Glomerular visceral epithelial cell (primary cell): ENCODE results near the gene SATB2.

Source experiments
- DNase-seq: peaks from one replicate; pipeline ENCODE4 v3.0.0-alpha.2; 2016; ENCODE audit errors: extremely low spot score

SATB2 gene

DNA sequence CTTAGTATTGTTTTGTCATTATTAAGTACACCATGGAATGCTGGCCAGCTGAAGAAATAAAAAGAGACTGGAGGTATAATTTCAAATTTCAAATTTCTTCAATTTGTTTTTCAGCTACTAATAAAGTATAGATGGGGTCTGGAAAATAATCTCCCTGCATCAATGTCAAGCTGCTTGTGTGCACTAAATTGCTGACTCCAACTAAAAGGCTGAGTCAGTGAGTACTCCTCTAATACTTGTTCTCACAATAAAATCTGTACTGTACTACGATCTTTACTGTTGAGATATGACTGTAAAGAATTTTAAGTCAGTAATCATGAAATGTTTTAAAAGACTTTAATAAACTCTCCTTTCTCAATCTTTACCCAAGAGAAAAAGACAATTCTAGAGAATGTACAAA lies 131.9 kb downstream of the SATB2 start:
- DNase-seq = no peak

DNA sequence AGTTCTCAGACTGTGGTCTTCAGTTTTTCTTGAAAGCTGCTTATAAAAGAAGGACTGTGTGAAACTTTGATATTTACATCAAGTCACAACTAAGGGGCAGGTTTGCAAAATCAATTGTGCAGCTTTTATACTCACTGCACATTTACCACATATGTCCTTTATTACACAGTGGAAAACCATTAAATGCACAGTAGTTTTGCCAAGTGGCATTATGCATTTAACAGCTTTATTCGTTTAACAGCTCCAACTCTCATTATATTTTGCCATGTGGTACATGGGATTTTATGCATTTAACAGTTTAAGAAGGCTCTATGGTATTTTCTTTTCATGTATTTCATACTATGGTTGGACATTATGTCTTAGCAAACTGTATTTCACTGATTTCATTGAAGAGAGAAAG lies 135.6 kb downstream of the SATB2 start:
- DNase-seq = no peak

DNA sequence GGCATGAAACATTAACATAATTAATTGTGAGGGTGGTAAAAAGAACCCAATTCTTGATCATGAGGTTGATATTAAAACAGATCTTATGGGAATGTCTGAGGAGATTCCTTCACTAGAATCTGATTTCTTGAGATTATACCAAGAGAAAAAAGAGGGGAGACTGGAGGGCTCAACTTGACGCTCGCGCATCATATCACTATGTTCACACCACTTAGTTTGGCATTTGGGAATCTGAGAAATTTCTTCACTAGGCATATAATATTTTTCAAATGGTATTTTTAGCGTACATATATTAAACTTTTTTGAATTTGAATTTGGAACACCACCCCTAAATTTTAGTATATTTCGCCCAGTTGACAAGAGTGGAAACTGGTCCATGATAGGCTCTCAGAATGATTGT lies 140.1 kb downstream of the SATB2 start:
- DNase-seq = no peak

GRCh38 chr2:199316851-199317250 lies 140.9 kb downstream of the SATB2 start:
- DNase-seq = no peak

DNA sequence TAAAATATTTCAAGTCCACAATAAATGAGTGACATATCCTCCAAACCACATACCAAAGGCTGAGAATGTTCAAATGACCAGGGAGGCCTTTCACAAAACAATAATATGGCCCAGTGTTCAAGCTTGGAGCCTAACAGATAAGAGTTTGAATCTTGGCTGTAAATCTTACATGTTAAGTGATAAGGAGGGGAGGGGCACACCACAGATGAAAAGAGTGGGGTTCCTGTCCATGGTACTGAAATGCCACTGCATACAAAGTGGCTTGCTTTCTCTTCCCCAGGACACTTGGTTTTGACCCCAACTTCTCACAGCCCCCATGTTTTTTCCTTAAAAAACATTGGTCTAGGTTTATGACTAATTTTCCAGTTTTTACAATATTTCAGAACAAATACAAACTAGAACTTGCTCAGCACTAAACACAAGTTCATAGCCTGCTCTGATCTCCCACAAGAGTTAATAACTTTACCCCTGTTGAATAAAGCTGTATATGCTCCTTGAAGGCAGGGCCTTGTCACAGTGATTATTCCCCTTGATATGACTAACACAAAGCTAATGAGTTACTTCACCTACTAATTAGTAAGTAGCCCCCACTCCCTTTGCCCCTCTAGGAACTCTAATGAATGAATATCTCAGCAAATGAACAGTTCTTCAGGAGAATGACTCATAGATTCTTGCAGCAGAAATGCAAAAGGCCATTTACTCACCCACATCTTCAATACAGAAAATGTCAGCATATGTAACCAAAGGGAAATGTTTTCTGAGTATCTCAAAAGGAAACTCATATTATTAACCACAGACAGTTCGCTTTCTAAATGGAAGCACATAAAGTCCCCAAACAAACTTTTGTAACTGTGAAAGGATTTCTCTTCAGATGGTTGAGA lies 142.2 kb downstream of the SATB2 start:
- DNase-seq = peak; percentile 21

DNA sequence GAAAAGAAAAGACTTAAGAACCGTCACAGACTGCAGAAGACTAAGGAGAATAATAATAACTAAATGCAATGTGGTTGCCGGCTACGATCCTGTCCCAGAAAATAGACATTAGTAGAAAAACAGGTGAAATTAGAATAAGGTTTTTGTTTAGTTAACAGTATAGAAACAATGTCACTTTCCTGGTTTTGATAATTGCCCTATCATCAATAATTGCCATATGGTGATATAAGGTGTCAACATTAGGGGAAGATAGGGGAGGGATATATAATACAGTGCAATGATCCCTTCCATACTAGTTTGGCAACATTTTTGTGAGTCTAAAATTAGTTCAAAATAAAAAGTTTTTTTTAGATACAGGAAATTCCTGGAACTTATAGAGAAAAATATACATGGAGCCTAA lies 144.8 kb downstream of the SATB2 start:
- no peak for DNase-seq

DNA sequence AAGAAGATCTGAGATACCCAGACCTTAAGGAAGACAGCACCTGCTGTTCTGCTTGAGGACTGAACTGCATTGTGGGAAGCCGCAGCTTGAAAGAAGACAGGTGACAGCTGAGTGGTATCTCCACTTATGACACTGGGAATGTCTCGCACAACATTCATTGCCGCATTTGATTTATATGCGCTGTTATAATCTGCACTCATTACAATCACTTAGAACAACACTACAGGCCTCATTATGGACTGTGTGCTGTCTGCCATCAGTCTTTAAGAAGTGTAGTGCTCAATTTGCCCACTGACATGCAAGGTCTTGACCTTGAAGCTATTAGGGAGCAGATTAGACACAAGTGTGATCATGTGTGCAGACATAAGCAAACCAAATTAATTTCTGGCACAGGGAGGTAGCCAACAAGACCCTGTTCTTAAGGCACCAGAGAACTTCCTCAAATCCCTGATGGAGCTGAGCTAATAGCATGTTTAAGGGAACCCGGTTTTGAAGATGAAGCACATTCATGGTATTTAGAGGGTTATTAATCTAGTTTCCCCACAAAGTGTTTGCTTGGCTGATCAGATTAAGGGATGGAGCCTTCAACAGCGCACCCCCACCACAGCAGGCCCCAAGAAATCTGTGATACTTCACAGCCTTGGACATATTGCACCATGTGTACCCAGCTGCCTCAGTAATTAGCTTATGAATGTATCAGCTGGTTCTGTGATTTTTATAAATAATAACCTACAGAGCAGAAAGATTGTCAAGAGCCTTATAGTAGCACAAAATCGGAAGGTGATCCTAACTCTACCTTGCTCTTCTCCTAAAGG lies 146.8 kb downstream of the SATB2 start:
- DNase-seq = no peak

DNA sequence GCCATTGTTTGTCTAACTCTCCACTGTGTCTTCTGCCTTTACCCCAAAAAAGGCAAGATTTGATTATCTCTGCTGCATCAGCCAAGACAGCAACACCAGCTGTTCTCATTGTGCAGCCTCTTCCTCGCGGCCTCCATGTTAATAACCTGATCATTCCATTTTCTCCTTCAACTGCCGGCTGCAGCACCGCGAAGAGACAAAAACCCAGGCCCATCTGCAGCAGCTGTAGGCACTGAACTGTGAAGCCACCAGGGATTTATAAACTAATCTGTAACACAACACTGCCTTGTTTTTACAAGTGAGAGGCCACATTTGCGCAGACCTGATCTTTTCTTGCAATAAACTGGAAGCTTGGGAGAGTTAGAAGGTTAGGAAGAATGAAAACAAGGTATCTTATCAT lies 147.8 kb downstream of the SATB2 start:
- DNase-seq = no peak

DNA sequence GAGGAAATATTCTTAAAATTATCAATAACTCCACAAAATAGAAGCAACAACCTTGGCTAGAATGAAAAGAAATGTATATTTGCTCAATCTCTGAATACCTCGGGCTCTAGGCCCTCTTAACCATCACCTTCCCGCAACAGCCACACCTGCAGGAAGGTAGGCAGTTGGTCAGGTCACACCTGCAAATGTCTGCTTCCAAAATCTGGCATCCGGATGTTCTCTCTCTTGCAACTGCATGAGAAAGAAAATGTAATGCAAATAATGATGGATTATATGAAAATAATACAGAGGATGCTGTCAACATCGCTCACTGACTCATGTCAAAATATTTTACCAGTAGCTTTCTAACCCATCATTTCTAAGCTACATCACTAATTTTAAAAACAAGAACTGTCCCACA lies 148.3 kb downstream of the SATB2 start:
- no peak for DNase-seq

- DNase-seq = no peak
These were observed 149.2 kb downstream of the SATB2 start for GRCh38 chr2:199308567-199308966.

DNA sequence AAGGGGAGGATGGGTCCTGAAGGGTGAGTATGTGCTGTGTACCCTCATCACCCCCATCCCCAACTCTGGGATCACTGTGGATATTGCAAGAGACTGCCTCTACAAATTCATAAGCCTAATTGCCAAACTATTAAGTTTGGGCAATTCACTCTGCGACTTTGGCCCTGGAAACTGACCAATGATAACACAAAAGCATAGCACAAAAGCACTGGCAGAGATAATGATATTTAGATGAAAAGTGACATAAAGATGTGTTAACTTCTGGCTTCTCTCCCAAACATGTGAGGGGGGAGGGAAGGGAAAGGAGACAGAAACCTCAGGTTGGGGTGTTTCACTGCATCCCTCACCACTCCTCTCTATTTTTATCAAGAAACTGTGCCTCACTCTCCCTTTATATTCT lies 150.3 kb downstream of the SATB2 start:
- DNase-seq = no peak

DNA sequence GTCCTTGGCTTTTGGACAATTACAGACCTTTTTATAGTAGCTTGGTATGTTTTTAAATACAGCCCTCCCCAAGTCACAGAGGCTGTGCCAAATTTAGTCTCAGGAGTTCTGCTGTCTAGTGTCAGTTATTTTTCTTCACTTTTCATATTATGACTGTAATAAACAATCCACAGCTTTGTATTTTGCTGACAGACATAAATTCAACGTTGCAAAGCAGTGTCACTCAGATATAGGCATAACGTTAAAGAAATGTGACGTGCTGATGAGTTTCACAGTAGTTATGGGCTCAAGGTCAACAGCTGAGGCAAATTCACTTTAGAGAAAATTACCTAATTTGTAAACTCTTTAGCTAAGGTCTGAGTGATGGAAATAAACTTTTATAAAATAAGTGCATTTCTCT lies 151.6 kb downstream of the SATB2 start:
- no peak for DNase-seq

DNA sequence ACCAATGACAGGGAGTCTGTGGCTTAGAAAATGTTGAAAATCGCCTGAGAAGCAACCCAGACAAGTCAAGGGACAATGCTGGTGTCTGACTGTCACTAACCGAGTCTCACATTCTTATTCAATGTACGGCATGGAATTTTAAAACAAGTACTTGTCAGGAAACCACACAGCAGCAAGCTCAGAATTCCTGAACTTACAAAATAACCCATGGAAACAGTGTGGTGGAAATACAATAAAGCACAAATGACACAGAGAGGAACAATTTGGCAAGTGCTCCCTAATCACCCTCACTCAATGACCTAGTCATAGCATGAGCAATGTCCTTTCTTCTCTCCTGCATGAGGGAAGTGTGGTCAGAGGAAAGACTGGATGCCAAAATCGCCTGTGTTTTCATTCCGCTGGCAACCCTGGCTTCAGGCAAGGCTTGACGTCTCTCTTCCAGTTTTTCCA lies 154.0 kb downstream of the SATB2 start:
- DNase-seq = peak; percentile 91

GRCh38 chr2:199302851-199303250 lies 154.9 kb downstream of the SATB2 start:
- peak; percentile 9 for DNase-seq

DNA sequence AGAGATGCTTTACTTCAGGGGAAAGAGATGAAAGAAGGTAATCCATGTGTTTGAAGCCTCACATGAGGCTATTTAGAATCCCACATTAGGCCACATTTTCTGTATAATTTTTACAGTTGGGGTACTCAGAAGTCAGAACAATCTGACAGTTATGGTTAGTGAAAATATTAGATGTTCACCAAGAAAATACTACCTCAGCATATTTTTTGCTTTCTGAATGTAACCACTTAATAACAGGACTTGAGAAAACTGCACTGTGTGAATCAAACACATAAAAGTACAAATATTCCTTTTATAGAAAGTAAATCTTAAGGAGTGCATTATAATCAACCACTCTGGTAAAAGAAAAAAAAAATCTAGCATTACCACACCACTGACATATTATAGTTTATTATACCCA lies 169.3 kb downstream of the SATB2 start:
- no peak for DNase-seq

- DNase-seq = no peak
These were observed 175.4 kb downstream of the SATB2 start for GRCh38 chr2:199282309-199282708.

DNA sequence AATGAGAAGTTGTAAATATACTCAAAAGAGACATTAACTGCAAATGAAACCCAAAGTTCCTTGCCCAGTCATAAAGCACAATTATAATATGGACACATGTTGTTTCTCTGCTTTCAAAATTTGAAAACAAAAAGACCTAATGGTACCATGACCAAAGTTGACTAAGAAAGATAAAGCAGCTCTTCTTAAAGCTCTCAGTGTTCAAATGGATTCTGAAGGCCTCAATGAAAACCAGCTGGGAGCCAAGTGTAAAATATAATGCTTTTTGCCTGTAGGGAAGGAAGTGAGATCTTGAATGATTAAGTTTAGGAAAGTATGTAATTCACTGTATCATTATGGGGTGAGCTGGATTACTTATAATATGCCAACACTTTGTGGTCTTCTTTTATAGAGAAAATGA lies 178.6 kb downstream of the SATB2 start:
- no peak for DNase-seq

GRCh38 chr2:199278099-199278498 lies 179.6 kb downstream of the SATB2 start:
- peak; percentile 40 for DNase-seq

DNA sequence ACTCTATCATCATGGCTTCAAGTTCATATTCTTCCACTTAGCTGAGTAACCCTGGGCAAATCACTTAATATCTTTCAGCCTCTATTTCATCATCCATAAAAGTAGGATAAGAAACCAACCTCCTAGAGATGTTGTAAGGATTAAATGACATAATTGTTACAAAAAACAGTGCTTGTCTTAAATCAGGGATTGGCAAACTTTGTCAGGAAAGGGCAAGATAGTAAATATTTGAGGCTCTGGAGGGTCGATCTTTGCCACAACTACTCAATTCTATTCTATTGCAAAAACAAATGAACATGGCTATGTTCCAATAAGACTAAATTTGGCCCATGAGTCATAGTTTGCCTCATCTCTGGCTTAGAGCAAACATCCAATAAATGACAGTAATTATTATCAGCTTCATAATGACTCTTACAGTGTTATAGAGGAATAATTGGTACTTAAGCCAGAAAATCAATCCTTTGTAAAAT lies 184.7 kb downstream of the SATB2 start:
- peak; percentile 8 for DNase-seq

- DNase-seq = no peak
These were observed 195.8 kb downstream of the SATB2 start for GRCh38 chr2:199261936-199262335.

- no peak for DNase-seq
These were observed 196.5 kb downstream of the SATB2 start for GRCh38 chr2:199261239-199261638.

GRCh38 chr2:199259671-199260070 lies 198.1 kb downstream of the SATB2 start:
- DNase-seq = no peak

GRCh38 chr2:199258291-199258690 lies 199.4 kb downstream of the SATB2 start:
- DNase-seq = no peak
